NCI-H345 treated with DMSO at 0.1 percent for 48 hours (cell line): Measurements from ENCODE around the gene KLC1.

Source experiments
- DNase-seq: peaks from one replicate; lab custom pipeline; 2025; ENCODE audit not compliant: unreplicated experiment; lab: John Stamatoyannopoulos, UW

KLC1 gene

DNA sequence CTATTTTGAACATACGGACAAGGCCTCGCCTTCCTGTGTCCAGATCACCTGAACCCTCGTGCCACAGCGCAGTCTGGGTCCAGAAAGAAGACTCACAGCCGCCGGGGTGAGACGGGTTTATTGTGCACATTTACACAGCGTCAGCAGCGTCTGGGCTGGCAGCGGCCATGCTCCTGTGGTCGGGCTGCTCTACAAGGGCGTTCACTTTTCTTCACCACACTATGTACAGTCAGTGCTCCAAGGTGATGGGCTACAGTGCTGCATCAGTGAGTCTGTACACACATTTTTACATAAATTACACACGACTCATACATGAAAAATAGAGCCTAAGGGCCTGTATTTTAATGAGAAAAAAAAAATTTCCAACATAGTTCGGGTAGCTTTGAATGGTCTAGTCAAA is 104.6 kb downstream of the KLC1 start:
- no peak for DNase-seq

DNA sequence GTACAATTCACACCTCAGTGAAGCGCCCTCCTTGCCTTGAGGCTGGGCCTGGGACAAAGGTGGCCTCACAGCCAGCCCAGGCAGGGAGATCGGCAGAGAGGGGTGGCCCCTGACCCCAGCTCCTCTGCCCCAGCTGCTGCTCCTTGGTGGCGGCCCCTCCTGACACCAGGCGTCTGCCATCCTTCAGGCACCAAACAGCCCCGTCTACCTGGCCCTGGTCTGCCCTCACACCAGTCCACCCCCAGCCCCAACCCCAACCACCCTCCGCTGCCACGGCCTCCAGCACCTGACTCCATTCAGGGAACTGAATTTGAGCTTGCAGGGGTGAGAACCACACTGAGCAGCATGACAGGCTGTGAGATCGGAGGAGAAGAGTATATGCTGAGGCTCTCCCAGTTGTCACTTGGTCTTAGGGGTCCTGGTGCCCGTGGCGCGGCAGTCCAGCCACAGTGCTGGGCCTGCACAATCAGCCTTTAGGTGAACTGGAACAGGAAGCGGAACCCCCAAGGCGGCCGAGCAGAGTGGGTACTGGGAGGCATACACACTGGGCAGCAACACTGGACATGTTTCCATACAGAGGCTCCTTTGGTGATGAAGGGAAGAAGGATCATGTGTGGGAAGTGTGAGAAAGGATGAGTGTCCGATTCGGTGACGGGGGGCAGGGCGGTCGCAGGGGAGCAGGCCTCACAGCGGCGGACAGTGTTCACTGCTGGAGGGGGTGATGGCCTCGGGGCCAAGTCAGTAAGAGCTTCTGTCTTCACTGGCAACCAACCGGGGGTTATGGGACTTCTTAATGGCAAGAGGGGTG is 105.3 kb downstream of the KLC1 start:
- no peak for DNase-seq

DNA sequence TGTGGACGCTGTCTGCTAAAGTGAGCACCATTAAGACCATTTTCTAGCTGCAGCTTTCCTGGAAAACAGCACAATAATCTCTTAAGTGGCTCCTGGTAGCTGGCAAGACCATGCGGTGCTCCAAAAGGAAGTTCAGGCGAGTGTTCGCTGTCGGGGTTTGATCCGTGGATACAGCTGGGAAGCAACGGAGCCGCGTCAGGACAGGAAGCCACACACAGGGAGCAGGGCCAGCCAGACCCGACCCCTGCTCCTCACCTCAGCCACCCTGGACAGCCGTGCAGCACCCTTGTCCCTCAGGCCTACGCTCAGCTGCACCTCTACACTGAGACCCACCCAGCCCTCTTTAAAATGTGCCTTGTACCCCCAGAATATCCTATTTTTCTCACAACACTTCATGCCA is 106.0 kb downstream of the KLC1 start:
- no peak for DNase-seq

DNA sequence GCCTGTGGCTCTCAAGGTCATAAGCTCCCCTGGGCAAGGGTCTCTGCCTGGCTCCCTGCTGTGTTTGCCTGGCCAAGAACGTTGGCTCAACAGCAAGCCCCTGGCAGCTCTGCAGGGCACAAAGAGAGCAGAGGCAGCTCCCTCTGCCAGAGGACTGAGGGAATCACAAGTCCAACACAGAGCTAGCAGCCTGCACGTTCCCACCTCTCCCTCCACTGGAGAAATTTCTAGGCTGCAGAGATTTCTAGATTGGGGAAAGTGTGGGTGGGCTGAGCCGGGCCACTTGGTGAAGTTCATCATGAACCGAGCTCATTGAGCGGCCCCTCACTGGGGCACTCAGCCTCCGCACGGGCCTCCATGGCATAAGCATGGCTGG is 106.4 kb downstream of the KLC1 start:
- DNase-seq, result no peak

DNA sequence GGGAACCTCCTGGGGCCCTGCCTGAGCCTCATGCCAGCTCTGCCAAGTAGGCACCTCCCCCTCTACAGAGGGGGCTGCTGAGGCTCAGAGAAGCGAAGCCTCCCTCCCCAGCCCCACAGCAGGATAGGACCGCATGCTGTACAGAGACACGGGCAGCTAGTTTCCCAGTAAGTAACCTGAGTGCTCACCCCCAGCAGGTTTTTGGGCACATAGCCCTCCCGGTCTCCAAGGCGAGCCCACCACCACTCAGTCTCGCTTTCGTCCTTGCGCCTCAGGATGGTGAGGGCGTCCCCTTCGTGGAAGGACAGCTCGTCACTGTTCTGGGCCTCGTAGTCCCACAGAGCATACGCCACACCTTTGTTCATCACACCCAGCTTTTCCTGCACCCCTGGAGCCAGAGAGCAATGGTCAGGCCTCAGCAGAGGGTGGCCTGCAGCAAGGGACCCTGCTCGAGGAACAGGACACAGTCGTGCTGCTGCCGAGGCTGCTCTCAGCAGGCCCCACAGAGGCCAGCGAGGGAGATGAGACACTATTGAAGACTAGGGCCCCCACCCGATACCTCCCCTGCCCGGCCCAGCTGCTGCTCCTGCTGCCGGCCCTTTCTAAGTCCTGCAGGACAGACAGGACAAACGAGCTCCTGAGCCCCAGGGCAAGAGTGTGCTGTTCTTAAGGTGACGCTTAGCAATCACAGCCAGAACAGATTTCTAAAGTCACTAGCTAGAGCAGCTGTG is 107.0 kb downstream of the KLC1 start:
- no peak for DNase-seq

DNA sequence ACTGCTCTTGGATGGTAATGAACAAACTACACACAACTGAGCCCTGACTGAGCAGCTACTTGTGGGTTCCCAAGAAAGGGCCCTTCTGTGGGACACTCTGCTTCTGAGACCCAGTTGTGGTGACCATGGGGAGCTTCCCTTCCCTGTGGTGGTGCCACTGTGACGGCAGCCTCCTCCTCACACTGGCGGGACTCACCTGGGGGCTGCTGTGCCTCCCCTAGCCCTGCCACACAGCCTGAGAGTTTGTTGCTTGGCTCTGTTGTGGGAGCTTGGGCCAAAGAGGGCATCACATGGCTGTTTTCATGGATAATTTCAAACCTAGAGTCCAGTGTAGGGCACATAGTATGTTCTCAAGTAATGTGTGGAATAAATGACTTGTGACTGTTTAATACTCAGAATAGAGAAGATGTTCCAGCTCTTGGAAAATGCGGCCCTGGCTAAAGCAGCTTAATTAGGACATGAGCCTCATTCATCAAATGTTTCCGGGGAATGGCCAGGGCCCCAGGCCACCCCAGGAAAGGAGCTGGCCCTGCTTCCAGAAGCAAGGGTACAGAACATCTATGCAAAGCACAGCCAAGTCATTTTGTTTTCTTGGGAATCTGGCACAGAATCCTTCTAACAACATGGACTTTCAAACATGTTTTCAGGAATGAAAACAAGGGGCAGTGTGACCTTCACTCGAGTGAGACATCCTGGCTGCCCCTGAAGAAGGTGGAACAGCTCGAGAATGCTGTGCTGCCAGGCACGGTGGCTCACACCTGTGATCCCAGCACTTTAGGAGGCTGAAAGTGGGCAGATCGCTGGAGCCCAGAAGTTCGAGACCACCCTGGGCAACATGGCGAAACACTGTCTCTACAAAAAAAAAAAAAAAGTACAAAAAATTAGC is 107.8 kb downstream of the KLC1 start:
- no peak for DNase-seq

DNA sequence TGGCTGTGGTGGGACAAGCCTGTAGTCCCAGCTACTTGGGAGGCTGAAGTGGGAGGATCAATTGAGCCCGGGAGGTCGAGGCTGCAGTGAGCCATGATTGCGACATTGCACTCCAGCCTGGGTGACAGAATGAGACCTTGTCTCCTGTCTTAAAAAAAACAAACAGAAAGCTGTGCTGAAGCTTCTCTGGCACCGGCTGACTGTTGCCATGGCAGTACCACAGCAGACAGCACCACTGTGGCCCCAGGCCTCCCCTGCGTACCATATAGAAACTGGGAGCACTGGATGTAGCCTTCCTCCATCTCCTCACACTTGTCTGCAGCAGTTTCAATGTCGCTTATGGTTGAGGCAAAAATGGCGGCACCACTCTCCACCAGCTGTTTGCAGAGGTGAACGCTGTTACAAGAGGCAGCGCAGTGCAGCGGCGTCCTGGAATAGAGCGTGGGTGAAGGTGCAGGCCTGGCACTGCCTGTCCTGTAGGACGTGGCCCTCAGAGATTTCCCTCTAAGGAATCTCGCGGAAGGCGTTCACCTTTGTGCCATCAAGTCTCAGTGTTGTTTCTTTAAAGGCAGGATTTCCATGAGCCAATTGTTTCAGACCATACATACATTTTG is 108.5 kb downstream of the KLC1 start:
- no peak for DNase-seq

DNA sequence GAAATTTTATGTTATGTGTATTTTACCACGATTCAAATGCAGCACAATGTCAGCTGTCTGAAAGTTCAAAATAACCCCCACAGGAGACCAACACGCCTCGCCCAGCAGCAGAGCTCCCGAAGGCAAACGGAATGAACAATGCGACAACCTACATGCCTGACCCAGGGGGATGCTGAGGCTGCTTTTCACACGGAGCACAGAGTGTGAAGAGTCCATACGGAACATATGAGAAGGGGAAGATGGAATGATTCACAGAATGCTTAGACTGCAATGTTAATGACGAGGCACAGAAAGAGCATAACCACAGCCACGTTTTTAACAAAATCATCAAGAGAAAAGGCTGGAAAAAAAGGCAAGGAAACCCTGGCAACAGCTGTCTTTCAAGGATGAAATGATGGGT is 109.2 kb downstream of the KLC1 start:
- no peak for DNase-seq

DNA sequence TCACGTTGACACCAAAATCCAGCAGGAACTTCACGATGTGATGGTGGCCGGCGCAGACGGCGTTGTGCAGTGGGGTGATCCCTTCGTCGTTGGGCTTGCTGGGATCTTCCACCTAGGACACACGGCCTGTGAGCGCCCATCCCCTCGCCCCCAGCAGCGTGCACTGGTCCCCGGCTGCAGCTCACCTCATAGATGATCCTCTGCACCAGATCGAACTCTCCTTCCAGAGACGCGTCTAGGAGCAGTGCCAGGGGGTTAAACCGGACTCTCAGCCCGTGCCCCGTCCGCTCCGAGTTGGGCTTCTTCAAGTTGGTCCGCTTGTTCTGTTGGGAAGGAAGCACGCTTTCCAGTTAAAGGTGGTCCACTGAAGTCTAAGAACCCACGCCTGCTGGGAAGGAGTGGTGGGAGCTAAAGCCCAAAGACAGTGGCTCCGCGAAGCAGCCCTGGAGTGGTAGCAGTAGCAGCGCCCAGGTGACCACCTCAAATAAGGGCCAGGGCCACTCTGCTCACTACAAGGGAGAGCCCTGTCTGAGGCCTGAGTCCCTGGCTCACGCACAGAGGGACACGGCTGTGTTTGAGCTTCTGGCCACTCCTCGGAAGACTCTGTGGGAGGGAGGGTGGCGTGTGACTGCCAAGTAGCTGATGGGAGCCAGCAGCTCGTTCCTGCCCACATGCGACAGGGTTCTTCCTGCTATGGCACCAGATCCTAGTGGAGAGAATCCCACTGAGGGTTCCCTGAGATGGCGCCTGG is 109.9 kb downstream of the KLC1 start:
- no peak for DNase-seq

DNA sequence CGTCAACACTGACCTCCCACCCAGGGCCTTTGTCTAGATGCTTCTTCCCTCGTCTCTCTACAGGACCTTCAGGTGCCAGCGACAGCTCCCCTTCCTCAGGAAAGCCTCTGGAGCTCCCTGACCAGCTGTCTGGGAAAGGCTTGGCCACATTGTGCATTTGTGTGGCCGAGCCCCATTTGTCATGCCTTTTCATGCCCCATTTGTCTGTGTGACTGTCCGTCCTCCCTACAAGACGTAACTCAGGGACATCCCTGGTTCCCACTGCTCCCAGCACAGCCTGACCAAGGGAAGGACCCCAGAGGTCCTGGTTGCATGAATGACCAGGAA is 110.4 kb downstream of the KLC1 start:
- DNase-seq, result no peak

DNA sequence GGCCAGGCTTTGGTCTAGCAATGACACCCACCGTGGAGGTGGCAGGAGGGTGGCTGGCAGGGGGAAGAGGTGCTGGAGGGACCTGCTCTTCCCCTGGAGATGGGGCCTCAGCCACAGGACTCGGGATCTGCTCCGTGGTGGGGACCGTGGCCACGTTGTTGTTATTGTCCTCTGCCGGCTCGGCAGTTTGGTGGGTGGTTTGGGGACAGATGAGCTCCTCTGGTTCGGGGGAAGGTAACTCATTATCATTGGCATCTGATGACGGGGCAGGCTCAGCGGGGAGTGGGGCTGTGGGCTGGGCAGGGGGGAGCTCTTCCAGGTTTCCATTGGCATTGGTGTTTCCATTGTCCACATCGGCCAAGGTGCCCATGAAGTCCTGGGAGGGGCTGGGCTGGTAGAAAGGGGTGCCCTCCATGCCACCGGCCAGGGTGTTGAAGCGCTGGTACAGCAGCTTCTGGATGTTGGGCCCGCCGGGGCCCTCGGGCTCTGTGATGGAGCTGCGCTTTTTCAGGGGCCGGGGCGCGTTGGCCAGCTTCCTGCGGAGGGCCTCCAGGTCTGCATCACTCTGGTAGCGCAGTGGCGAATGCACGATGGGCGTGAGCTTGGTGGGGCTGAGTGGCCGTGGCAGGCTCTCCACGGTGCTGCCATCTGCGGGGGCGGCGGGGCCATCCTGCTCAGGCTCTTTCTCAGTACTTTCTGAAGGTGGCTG is 110.9 kb downstream of the KLC1 start:
- DNase-seq, result no peak

DNA sequence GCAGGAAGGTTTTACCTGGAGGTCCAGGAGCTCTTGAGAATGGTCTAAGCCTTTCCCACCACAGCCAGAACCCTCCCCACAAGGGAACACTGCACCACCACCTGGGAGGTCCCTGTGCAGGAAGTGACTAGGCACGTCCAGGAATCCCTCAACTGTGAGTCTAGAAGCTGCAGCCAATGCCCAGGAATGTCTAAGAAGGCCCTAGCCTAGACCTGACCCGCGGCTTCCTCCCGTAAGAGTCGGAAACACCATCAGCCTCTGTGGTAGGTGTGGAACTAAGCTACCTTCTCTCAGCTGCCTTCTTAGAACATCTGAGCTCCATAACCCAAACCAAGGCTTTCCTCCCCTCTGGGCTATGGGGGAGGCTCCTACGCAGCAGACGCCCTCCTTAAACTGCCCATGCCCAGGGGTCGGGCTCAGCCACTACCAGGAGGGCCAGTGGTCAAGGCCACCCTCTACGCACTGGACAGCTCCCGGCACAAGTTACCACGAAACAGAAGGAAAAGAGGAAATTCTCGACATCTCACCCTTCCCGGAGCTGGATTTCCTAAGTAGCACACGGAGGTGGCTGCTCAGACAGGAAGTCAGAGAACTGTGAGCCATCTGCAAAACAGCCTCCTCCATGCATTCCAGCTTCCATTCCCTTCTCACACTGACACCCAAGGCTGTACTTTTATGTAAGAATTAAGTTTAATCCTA is 112.1 kb downstream of the KLC1 start:
- DNase-seq, result no peak

DNA sequence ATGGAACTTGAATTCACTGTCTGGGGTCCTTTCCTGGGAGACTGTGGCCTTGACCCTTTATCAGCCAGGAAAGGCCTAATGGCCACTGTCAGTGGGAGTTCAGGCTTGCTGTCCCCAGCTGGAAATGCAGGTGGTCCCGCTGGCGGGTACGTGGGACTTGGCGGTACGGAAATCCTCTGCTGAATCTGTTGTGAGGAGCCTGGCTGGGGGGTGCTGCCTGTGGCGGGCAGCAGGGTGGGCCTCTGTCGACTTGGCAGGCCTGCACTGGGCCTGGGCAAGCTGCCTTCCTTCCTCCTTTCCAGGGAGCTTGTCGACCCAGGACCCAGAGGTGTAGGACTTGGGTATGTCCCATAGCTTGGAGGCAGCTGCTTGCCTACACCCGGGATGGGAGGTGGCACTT is 112.9 kb downstream of the KLC1 start:
- DNase-seq, result no peak

DNA sequence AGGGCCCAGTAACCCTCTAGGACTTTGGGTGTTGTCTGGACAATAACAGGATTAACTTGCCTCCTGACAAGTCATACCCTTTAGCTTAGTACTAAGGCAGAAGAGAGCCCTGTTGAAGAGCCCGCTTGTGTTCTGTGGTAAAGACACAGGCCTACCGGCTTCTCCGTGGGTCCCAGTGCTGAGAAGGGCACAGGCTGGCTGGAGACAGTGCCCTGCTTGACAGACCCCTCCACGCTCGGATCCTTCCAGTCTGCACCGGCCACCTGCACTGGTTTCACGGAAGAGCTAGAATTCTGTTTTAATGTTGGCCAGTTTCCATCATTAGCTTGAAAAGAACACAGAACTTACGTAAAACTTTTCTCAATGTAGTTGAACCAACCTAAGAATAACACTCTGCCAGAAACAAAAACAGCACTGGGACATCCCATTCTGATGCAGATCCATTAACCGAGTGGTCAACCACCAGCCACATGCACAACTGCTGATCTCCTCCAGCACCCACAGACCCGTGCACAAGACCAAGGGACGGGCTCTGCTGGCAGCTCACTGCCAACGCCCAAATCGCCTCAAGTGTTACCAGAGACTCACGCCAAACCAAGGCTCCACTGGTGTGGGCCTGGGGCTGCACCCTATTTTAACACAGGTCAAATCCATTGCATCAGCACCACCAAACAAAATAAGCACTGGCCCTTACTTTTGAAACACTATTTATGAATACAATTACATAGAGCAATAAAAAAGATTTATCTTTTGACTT is 113.7 kb downstream of the KLC1 start:
- DNase-seq, result no peak

DNA sequence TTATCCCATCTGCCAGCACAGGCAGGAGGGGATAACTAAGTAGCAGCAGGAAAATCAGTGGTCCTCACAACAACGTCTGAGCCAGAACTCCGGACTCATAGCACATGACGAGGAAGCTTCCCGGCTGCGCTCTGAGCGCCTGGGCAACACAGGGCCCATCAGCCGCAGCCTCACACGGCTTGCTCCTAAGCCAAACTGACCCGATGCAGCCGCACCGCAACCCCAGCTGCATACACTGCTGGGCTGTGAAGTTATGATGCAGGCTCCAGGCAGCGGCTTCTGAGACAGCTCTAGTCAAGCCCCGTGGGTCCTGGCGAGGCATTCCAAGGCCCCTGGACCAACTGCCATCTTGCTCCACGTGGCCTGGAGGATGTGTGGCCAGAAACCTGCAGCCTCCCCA is 114.7 kb downstream of the KLC1 start:
- no peak for DNase-seq

DNA sequence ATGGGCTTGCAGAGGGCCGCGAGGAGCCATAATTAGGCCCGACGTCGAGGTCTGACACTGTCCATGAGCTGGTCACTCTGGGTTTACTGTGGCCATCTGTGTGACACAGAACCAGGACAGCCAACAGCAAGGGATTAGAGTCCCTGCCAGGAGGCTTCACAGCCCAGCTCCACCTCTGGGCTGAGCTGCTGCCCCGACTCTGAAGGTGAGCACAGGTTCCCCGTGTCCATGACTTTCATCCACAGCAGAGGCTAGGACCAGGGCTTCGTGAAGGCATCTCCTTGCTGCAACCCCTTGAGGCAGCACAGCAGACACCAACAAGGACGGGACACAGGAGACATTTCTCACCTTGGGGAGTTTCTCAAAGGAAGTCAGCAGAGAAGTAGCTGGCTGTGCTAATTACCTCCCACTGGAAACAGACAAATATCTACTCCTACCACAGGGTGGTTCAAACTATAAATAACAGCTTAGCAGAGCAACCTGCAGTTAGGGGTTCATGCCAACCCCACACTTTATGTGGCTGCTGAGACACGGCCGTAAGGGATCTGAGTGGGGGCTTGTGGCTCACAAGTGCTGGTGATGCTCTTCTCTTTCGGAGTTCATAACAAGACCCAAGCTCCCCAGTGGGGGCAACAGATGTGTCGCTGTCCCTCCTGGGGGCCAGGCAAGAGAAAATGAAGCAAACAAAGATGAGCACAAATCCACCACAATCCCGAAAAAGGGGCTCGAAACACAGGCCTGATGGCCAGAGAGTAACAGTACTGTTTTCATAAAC is 115.8 kb downstream of the KLC1 start:
- no peak for DNase-seq

DNA sequence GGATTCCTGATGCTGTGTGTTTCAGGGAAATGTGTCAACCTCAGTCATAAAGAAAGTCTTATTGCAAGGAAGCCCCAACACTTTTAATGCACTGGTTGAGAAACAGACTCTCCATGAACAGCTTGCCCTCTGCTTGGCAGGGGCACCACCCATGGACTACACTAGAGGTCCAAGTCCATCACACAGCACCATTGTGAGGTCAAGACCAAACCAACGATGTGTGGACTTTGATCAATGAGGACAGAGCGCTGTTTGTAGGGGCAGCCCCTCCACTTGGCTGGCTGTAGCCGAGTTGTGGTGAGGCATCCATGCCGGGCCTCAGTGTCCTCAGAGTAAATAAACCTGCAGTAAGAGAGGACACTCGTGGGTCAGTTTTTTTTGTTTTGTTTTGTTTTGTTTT is 116.4 kb downstream of the KLC1 start:
- no peak for DNase-seq

DNA sequence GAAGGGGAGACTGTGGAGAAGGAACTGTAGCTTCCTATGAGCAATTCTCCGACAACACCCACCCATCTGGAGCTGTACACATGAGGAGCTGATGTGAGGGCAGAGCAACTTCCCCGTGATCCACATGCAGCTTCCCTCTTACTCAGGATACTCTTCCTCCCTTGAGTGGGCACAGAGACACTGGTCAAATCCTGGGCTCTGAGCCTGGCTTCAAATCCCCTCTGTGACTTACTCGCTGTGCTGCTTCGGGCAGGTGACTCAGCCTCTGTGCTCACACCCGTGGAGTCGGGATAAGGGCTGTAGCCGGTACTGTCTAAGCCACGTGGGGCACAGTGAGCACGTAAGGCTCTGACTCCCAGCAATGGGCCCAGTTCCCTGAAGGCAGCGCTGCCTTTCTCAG is 117.7 kb downstream of the KLC1 start:
- DNase-seq, result no peak
